Tibial nerve (tissue), 3 donors: ENCODE data around the gene COL27A1.

ENCODE experiments used
- CTCF ChIP-seq, 5 experiments: fragments of 200-600 bp in 3 of 5; fragments of 450-650 bp in 2 of 5; sonication (generic) in 3 of 5; IDR thresholded peaks; one replicate each; pipeline ENCODE4 v1.5.1; 2016 to 2019; ENCODE audit warnings: antibody characterized with exemption in 5 of 5, mild to moderate bottlenecking in 3 of 5, moderate library complexity in 2 of 5
- POLR2A ChIP-seq, 2 donors: fragments of 450-650 bp; IDR thresholded peaks; one replicate each; pipeline ENCODE4 v1.6.1; 2017; ENCODE audit warnings: antibody characterized with exemption in 2 of 2, mild to moderate bottlenecking in 2 of 2, moderate library complexity in 2 of 2

- TF ChIP-seq CTCF (IDR thresholded peaks at IDR 0.05) (no peak), POLR2A (IDR thresholded peaks at IDR 0.05) (no peak)
Measured at GRCh38 chr9:114210691-114211276, 55.4 kb downstream of the COL27A1 start.
